ENCODE data around the gene HSDL1.

HSDL1 gene

DNA sequence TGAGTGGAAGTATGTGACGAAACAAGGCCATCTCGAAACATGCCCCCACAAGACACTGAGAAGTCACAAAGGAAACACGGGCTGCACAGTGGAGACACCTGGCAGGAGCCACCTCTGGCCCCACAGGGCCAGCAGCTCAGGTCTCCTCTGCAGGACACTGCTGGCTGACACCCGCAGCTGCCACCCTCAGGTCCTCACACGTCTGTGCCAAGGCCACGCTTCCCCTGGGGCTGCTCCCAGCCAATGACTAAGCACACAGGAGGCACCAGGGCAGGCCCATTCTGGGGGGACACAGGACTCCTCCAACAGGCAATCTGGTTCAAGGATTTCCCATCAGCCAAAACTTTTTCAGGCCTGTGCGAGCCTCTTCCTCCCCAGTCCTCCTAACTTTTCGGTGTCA, 64.6 kb downstream of the HSDL1 start:
- TF ChIP-seq, protein P1, sequence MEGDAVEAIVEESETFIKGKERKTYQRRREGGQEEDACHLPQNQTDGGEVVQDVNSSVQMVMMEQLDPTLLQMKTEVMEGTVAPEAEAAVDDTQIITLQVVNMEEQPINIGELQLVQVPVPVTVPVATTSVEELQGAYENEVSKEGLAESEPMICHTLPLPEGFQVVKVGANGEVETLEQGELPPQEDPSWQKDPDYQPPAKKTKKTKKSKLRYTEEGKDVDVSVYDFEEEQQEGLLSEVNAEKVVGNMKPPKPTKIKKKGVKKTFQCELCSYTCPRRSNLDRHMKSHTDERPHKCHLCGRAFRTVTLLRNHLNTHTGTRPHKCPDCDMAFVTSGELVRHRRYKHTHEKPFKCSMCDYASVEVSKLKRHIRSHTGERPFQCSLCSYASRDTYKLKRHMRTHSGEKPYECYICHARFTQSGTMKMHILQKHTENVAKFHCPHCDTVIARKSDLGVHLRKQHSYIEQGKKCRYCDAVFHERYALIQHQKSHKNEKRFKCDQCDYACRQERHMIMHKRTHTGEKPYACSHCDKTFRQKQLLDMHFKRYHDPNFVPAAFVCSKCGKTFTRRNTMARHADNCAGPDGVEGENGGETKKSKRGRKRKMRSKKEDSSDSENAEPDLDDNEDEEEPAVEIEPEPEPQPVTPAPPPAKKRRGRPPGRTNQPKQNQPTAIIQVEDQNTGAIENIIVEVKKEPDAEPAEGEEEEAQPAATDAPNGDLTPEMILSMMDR (IDR thresholded peaks at IDR 0.05; ENCODE audit: low read depth, low read length), result no peak
- no peak for TF ChIP-seq POLR2A (IDR thresholded peaks at IDR 0.05; ENCODE audit: extremely low read depth, insufficient read length)
- TF ChIP-seq, protein P2, sequence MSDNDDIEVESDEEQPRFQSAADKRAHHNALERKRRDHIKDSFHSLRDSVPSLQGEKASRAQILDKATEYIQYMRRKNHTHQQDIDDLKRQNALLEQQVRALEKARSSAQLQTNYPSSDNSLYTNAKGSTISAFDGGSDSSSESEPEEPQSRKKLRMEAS (IDR thresholded peaks at IDR 0.05; ENCODE audit: low read depth, low read length), result no peak
- TF ChIP-seq MYC (IDR thresholded peaks at IDR 0.05; ENCODE audit: low read depth, low read length), result no peak

DNA sequence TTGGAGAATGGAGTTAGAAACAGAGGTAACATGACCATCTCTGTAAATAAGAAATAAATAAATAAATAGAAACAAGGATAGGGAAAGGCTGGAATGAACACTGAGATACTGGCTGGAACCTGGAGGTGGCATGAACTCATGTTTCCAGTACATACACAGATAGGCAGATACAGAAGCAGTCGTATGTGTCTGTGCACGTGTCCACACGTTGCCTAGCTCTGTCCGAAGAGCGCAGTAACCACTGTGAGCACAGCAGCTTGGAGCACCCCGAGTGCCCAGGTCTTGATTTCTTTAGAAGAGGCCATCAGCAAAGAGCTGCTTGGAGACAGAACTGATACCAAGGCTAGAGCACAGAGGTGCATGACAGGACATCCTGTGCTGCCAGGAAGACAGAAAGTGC, 65.3 kb downstream of the HSDL1 start:
- TF ChIP-seq MYC (IDR thresholded peaks at IDR 0.05; ENCODE audit: low read depth, low read length), result no peak
- TF ChIP-seq, protein P1 (IDR thresholded peaks at IDR 0.05; ENCODE audit: low read depth, low read length), result no peak
- TF ChIP-seq POLR2A (IDR thresholded peaks at IDR 0.05; ENCODE audit: extremely low read depth, insufficient read length), result no peak
- TF ChIP-seq, protein P2 (IDR thresholded peaks at IDR 0.05; ENCODE audit: low read depth, low read length), result no peak
- no peak overlapping the region for H3K4me3 ChIP-seq (ENCODE audit: low read depth, low read length)
- no peak for DNase-seq (ENCODE audit: low read depth)

More for the DNA sequence above, 64.6 kb downstream of the HSDL1 start:
- DNase-seq (ENCODE audit: low read depth), result no peak
- no peak overlapping the region for H3K4me3 ChIP-seq (ENCODE audit: low read depth, low read length)

DNA sequence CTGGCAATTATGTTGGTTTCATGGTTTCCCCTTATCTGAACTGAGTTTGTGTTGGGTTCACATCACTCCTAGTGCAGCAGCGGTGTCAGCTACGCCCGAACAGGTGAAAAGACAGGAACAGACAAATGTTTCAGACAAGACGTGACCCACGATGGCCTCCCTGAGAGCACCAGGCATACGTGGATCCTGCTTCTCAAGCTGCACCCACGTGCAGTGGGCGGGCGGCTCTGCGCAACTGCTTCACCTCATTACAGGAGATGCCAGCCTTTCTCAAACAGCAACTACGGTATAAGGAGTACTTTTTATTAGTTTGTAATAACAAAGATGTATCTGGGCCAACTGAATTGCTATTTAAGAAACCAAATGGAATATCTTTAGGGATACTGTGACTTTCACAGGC, 69.6 kb downstream of the HSDL1 start:
- no peak overlapping the region for H3K4me3 ChIP-seq (ENCODE audit: low read depth, low read length)
- TF ChIP-seq, protein P1 (IDR thresholded peaks at IDR 0.05; ENCODE audit: low read depth, low read length), result no peak
- TF ChIP-seq POLR2A (IDR thresholded peaks at IDR 0.05; ENCODE audit: extremely low read depth, insufficient read length) (no peak), MYC (IDR thresholded peaks at IDR 0.05; ENCODE audit: low read depth, low read length) (no peak)
- TF ChIP-seq, protein P2 (IDR thresholded peaks at IDR 0.05; ENCODE audit: low read depth, low read length), result no peak
- DNase-seq (ENCODE audit: low read depth), result no peak

DNA sequence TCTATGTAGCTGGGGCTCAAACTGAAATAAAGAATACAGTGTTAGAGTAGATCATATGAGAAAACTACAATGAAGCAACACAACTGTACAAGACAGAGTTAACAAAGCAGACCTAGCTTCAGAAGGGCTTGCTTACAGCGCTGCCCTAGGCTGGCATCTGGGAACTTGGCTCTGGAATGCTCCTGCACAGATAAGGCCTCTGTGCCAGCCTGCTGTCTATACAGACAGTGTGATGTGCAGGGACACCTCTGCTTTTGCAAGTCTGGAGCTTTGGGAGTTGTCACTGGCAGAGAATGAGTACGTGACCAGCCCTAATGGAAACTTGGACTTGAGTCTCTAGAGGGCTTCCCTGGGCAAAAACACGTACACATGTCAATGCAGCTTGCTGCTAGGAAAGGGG, 70.3 kb downstream of the HSDL1 start:
- TF ChIP-seq, protein P2 (IDR thresholded peaks at IDR 0.05; ENCODE audit: low read depth, low read length), result no peak
- no peak for TF ChIP-seq POLR2A (IDR thresholded peaks at IDR 0.05; ENCODE audit: extremely low read depth, insufficient read length)
- no peak for TF ChIP-seq MYC (IDR thresholded peaks at IDR 0.05; ENCODE audit: low read depth, low read length)
- TF ChIP-seq, protein P1 (IDR thresholded peaks at IDR 0.05; ENCODE audit: low read depth, low read length), result no peak
- no peak for DNase-seq (ENCODE audit: low read depth)
- H3K4me3 ChIP-seq (ENCODE audit: low read depth, low read length), result no peak overlapping the region
